HG02884 (cell line): ENCODE measurements around the gene C14orf119.

Experiments used
- ATAC-seq: cut with Tn5 transposase; IDR thresholded peaks from one replicate; pipeline ENCODE4 v1.9.1; 2021; ENCODE audit warnings: mild to moderate bottlenecking, moderate library complexity; ENCODE audit not compliant: unreplicated experiment

C14orf119 gene

DNA sequence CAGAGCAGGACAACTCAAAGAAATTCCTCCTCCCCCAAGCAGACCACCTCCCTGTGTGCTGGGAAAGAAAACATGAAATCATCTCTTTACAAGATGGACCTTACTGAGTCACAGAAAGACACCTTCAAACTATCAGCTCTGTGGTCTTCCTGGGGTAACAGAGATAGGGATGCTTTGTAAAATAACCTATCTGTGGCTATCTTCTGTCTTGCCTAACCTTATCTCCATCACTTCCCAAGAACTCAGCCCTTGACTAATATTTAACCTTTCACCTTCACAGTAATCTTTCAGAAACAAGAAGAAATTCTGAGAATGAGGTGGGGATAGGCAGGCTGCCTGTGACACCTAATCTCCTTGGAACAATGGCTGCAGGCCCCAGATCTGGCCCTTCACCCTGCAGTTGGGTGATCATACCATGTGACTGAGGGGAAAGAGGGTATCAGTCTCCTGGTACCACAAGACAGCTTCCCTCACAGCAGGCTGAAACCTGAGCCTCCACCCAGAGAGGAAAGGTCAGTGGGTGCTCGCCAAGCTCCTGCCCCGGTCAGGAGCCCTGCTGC, 51.1 kb downstream of the C14orf119 start:
- ATAC-seq, result no peak

DNA sequence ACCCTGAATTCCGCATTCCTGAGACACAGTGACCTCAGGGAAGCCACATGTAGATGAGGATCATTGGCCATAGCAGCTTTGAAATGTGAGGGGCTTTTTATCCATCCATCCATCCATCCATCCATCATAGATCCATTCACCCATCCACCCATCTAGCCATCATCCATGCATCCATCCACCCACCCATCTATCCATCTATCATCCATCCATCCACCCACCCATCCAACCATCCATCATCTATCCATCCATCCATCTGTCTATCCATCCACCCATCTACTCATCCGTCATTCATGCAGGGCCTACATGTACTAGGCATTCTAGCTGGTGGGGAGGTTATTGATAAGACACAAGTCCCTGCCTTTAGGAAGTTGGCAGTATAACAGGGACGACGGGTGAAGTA, 51.7 kb downstream of the C14orf119 start:
- no peak for ATAC-seq

DNA sequence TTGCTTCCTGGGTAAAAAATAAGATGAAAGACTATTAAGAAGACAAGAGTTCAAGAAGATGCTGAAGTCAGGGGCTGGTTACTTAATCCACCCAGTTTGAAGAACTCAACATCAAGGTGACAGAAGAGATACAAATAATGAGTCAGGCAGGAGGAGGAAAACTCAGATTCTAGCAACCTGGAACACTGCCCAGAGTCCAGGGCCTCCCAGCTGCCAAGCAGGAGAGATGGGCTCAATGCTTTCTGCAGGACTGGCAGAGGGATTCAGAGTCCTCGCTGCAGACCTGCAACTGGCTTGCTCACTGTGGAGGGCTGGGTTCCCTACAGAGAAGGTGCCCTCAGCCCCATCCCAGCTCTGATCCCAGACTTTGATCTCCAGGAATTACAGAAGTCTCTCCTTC, 52.4 kb downstream of the C14orf119 start:
- no peak for ATAC-seq

DNA sequence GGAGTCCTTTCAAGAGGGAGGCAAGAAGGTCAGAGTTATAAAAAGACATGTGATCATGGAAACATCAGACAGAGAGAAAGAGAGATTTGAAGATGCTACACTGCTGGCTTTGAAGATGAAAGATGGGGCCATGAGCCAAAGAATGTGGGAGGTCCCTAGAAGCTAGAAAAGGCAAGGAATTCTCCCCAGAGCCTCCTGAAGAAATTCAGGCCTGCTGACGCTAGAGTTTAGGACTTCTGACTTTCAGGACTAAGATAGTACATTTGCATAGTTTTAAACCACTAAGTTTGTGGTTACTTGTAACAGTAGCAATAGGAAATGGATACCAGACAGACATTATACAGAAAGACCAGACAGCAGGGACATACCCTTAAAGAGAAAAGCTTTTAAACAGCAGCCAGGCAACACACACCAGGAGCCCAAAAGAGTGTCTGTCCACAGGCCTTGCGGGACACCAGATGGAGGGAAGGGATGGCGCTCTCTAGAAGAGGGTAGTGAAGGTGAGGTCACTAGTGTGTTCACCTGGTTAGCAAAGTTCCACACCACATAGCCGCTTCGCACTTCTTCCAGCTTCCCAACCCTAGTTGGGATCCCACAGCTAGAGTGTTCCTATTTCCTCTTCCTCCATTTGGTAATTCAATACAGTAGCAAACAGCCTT, 53.4 kb downstream of the C14orf119 start:
- no peak for ATAC-seq

DNA sequence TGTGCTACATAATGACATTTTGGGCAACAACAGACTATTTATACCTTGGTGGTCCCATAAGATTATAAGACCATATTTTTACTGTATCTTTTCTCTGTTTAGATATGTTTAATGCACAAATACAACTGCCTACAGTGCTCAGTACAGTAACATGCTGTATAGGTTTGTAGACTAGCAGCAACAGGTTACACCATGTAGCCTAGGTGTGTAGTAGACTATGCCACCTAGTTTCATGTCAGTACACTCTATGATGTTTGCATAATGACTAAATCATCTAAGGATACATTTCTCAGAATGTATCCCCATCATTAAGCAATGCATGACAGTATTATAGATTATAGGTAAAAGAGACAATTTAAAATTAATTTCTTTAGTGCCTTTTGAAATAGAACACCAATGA, 54.4 kb downstream of the C14orf119 start:
- ATAC-seq, result no peak
